GM20000 (cell line): ENCODE data around the gene TNFRSF19.

Experiments used
- DNase-seq: peaks from one replicate; pipeline ENCODE4 v3.0.0; 2012; ENCODE audit warnings: low spot score
- CTCF ChIP-seq: IDR thresholded peaks from 2 replicates; pipeline ENCODE4 v1.5.1; 2012; ENCODE audit warnings: mild to moderate bottlenecking, control low read depth; ENCODE audit errors: extremely low read depth, missing control alignments

Gene TNFRSF19

GRCh38 chr13:23634897-23635296 is 64.7 kb downstream of the TNFRSF19 start:
- TF ChIP-seq CTCF: no peak
- no peak for DNase-seq

- no peak for DNase-seq
- no peak for TF ChIP-seq CTCF
These were observed 66.1 kb downstream of the TNFRSF19 start for GRCh38 chr13:23636360-23636759.

GRCh38 chr13:23637829-23638228 is 67.6 kb downstream of the TNFRSF19 start:
- DNase-seq: no peak

GRCh38 chr13:23639674-23640073 is 69.5 kb downstream of the TNFRSF19 start:
- no peak for TF ChIP-seq CTCF
- no peak for DNase-seq

More at GRCh38 chr13:23637829-23638228, 67.6 kb downstream of the TNFRSF19 start:
- TF ChIP-seq CTCF: no peak

GRCh38 chr13:23642110-23642509 is 71.9 kb downstream of the TNFRSF19 start:
- TF ChIP-seq CTCF: no peak
- no peak for DNase-seq

GRCh38 chr13:23643338-23644125 is 73.3 kb downstream of the TNFRSF19 start:
- no peak for TF ChIP-seq CTCF
- DNase-seq: no peak

- TF ChIP-seq CTCF: no peak
These were observed 73.9 kb downstream of the TNFRSF19 start for GRCh38 chr13:23644126-23644419.

More at GRCh38 chr13:23644126-23644419, 73.9 kb downstream of the TNFRSF19 start:
- no peak for DNase-seq
